GM12878 (cell line): ENCODE data around the gene ZNF816. TPM values are rescaled to one million over a fixed set of nuclear protein-coding genes. Genes with fewer than 3 reads are reported as not detected.

ENCODE experiments used
- ATAC-seq: fragments of 200-7000 bp; cut with Tn5 transposase; 3 replicates; pipeline ENCODE4 v1.9.1; 2020; ENCODE audit warnings: mild to moderate bottlenecking, moderate library complexity
- BruUV-seq: library from RNA; stranded (reverse); fragments of 400-500 nt; replicated peaks from 2 replicates; lab custom pipeline; 2021; lab: Mats Ljungman, UMichigan
- CTCF ChIA-PET: fragments of 300-600 bp; sonication (Branson Sonifier 250); formaldehyde crosslinking; extraction: SDS; loops from one replicate; lab custom pipeline; 2021; ENCODE audit warnings: inconsistent platforms; lab: Yijun Ruan, JAX
- POLR2A ChIA-PET: fragments of 350-600 bp; formaldehyde crosslinking; extraction: SDS; loops from one replicate; lab custom pipeline; 2021; ENCODE audit warnings: inconsistent platforms; lab: Charles Lee
- RAD21 ChIA-PET: fragments of 300-600 bp; sonication (Branson Sonifier 250); formaldehyde crosslinking; loops from one replicate; lab custom pipeline; 2023; ENCODE audit warnings: antibody characterized with exemption; ENCODE audit not compliant: unreplicated experiment; lab: Charles Lee
- SMC1A ChIA-PET: fragments of 300-600 bp; sonication (Branson Sonifier 250); formaldehyde crosslinking; loops from one replicate; lab custom pipeline; 2023; ENCODE audit not compliant: unreplicated experiment, uncharacterized antibody; lab: Charles Lee
- DNase-seq: peaks from one replicate; pipeline ENCODE4 v3.0.0-alpha.2; 2011; ENCODE audit warnings: low read depth, low spot score
- FAIRE-seq: peaks from 3 replicates; lab custom pipeline; 2011; peaks lifted over from hg19 to GRCh38; lab: Jason Lieb, UNC
- H2AFZ ChIP-seq: 2 replicates; pipeline ENCODE4 v1.6.0; 2011; ENCODE audit warnings: low read depth, low read length, control low read depth; ENCODE audit not compliant: control insufficient read depth
- H3K27ac ChIP-seq: 2 replicates; pipeline ENCODE4 v1.5.1; 2011; ENCODE audit warnings: control low read depth; ENCODE audit not compliant: control insufficient read depth, insufficient read depth
- H3K27me3 ChIP-seq, 2 experiments: replicated peaks in 1 of 2; 2 replicates each; pipeline versions ENCODE4 v1.6.0 to v1.6.1; 2011; ENCODE audit warnings: low read length in 1 of 2; ENCODE audit not compliant: control insufficient read depth in 2 of 2, insufficient read depth in 2 of 2
- H3K36me3 ChIP-seq, 2 experiments: 2 replicates each; pipeline ENCODE4 v1.5.1; 2011; ENCODE audit warnings: low read length in 1 of 2; ENCODE audit not compliant: control insufficient read depth in 2 of 2, insufficient read depth in 2 of 2
- H3K4me1 ChIP-seq: 2 replicates; pipeline ENCODE4 v1.6.1; 2011; ENCODE audit warnings: mild to moderate bottlenecking, low read length, moderate library complexity, mixed read lengths; ENCODE audit not compliant: control insufficient read depth, insufficient read depth
- H3K4me2 ChIP-seq: 2 replicates; pipeline ENCODE4 v1.6.0; 2011; ENCODE audit warnings: control low read depth; ENCODE audit not compliant: control insufficient read depth, insufficient read depth
- H3K4me3 ChIP-seq: fragments of 200-600 bp; sonication (generic); 2 replicates; pipeline ENCODE4 v1.5.1; 2016
- H3K79me2 ChIP-seq: 2 replicates; pipeline ENCODE4 v1.6.0; 2011; ENCODE audit warnings: low read length; ENCODE audit not compliant: control insufficient read depth, insufficient read depth
- H3K9ac ChIP-seq: 2 replicates; pipeline ENCODE4 v1.8.0; 2011; ENCODE audit warnings: low read length, control low read depth, mixed read lengths; ENCODE audit not compliant: control insufficient read depth, insufficient read depth
- H3K9me3 ChIP-seq: replicated peaks from 3 replicates; pipeline ENCODE4 v1.5.1; 2011; ENCODE audit warnings: mild to moderate bottlenecking, low read length; ENCODE audit not compliant: control insufficient read depth, insufficient read depth
- H4K20me1 ChIP-seq: 2 replicates; pipeline ENCODE4 v1.6.0; 2011; ENCODE audit not compliant: control insufficient read depth, insufficient read depth
- ATF7 ChIP-seq: fragments of 450-650 bp; IDR thresholded peaks from 2 replicates; pipeline ENCODE4 v1.6.1; 2016; ENCODE audit warnings: low read depth, mild to moderate bottlenecking
- CEBPZ ChIP-seq: fragments of 150-350 bp; IDR thresholded peaks from 2 replicates; pipeline ENCODE4 v1.6.1; 2016; ENCODE audit warnings: low read depth, low read length
- CUX1 ChIP-seq: IDR thresholded peaks from 2 replicates; pipeline ENCODE4 v1.6.1; 2012; ENCODE audit warnings: improper control_type of control experiment, low read depth, low read length; ENCODE audit not compliant: insufficient replicate concordance
- FOXK2 ChIP-seq: fragments of 450-650 bp; IDR thresholded peaks from 2 replicates; pipeline ENCODE4 v1.6.1; 2017; ENCODE audit warnings: mild to moderate bottlenecking, moderate library complexity
- FOXM1 ChIP-seq: IDR thresholded peaks from 2 replicates; pipeline ENCODE4 v1.6.1; 2012; ENCODE audit warnings: low read depth, mild to moderate bottlenecking, inconsistent platforms, low read length, moderate library complexity
- NR2C2 ChIP-seq: IDR thresholded peaks from 2 replicates; pipeline ENCODE4 v1.6.1; 2011; ENCODE audit warnings: borderline replicate concordance, low read depth; ENCODE audit not compliant: control insufficient read depth, insufficient read length
- PBX3 ChIP-seq: IDR thresholded peaks from 2 replicates; pipeline ENCODE4 v1.6.1; 2011; ENCODE audit warnings: mild to moderate bottlenecking, low read depth, low read length, moderate library complexity; ENCODE audit not compliant: insufficient replicate concordance
- RB1 ChIP-seq: fragments of 450-650 bp; formaldehyde crosslinking; IDR thresholded peaks from 2 replicates; pipeline ENCODE4 v1.6.1; 2017; ENCODE audit warnings: mild to moderate bottlenecking, borderline replicate concordance
- SPI1 ChIP-seq: IDR thresholded peaks from 2 replicates; pipeline ENCODE4 v1.6.1; 2011; ENCODE audit warnings: low read depth, mild to moderate bottlenecking, low read length, moderate library complexity, borderline replicate concordance; ENCODE audit not compliant: insufficient read depth
- STAT3 ChIP-seq: IDR thresholded peaks from 2 replicates; pipeline ENCODE4 v1.6.1; 2011; ENCODE audit warnings: low read depth, low read length, improper control_type of control experiment
- TCF7 ChIP-seq: IDR thresholded peaks from 2 replicates; pipeline ENCODE4 v1.6.1; 2014; ENCODE audit warnings: antibody characterized with exemption, borderline replicate concordance
- YBX1 ChIP-seq: fragments of 450-650 bp; IDR thresholded peaks from 2 replicates; pipeline ENCODE4 v1.6.1; 2016; ENCODE audit warnings: antibody characterized with exemption
- ZNF24 ChIP-seq: fragments of 450-650 bp; IDR thresholded peaks from 2 replicates; pipeline ENCODE4 v1.6.1; 2017; ENCODE audit warnings: antibody characterized with exemption, mild to moderate bottlenecking
- WGBS: methylation state at CpG from one replicate; pipeline ENCODE4 v1.1.6; 2016; ENCODE audit warnings: low lambda C conversion rate; ENCODE audit not compliant: insufficient replicate concordance, insufficient coverage; ENCODE audit errors: missing lambda C conversion rate; 5-methylcytosine and 5-hydroxymethylcytosine counted together
- in situ Hi-C: fragments of 300-500 bp; cut with MboI; formaldehyde crosslinking; loops from 9 replicates; pipeline ENCODE4 v1.14.3; 2018; ENCODE audit warnings: mixed read lengths
- intact Hi-C: fragments of 100-400 bp; cut with micrococcal nuclease; formaldehyde crosslinking; loops from one replicate; pipeline ENCODE4 v1.14.2; 2022; ENCODE audit not compliant: unreplicated experiment
- polyA plus RNA-seq, 11 experiments: library from polyadenylated mRNA; depleted of rRNA in 4 of 11; unstranded in 6 of 11; stranded (reverse) in 5 of 11; fragments of >200 nt; fragmentation: Nextera tagmentation in 4 of 11; fragmentation: Illumina TruSeq in 1 of 11; extraction: Ambion mirVana in 4 of 11; extraction: Trizol in 1 of 11; gene quantifications; 1 replicate in 1 of 11; 2 replicates in 10 of 11; pipeline versions ENCODE4 v1.2.1 to v1.2.3, GENCODE V29; 2011 to 2016; ENCODE audit warnings: inconsistent platforms in 2 of 11, missing spikeins in 2 of 11, low read depth in 1 of 11
- total RNA-seq, 4 experiments: library from RNA; depleted of rRNA in 3 of 4; stranded (reverse); fragments of >200 nt in 3 of 4; fragmentation: Illumina TruSeq in 1 of 4; extraction: Trizol in 1 of 4; gene quantifications; 2 replicates each; pipeline versions ENCODE4 v1.2.1 to v1.2.3, GENCODE V29; 2013 to 2021

The ZNF816 gene
- total and polyA plus RNA-seq, 10 of the 15 experiments (the other 5 are each of a cell fraction or from before 2014, with no cell fraction given), result 4.0 to 15.6 (median 7.5) TPM

- intact Hi-C loops, result no loop called here
Observed at GRCh38 chr19:52991484-52991883, 28.8 kb upstream of the ZNF816 start.

More at GRCh38 chr19:52991484-52991883, 28.8 kb upstream of the ZNF816 start:
- Histone ChIP-seq H3K4me3 (no peak overlapping the region), H3K36me3 (no peaks in the 10 kb centered on the region), H3K9ac (no peak overlapping the region), H3K4me1 (no peaks in the 10 kb centered on the region), H3K27me3 (no peaks in the 10 kb centered on the region), H3K4me2 (no peak overlapping the region), H2AFZ (no peak overlapping the region), H3K79me2 (no peaks in the 10 kb centered on the region), H4K20me1 (no peaks in the 10 kb centered on the region), H3K27ac (no peak overlapping the region), H3K9me3 (peaks cover 2% of the 10 kb centered on the region; the same call in 1 of the 3 replicates)
- DNase-seq (no peak), ATAC-seq (no peak), FAIRE-seq (no peak)
- ChIA-PET SMC1A (no interaction called here), CTCF (no interaction called here), RAD21 (no interaction called here), POLR2A (no interaction called here)
- in situ Hi-C loops, result no loop called here
- BruUV-seq, result no TSS peak
- WGBS, result 20% methylated on average over 2 of the region's 2 CpGs
- TF ChIP-seq YBX1, result no peak
- TF ChIP-seq FOXK2, result no peak
- TF ChIP-seq ZNF24, result no peak
- TF ChIP-seq RB1, result no peak
- no peak for TF ChIP-seq ATF7
- TF ChIP-seq CUX1, result no peak
- TF ChIP-seq TCF7, result no peak
- no peak for TF ChIP-seq PBX3
- no peak for TF ChIP-seq CEBPZ
- no peak for TF ChIP-seq FOXM1
- no peak for TF ChIP-seq SPI1
- no peak for TF ChIP-seq NR2C2
- TF ChIP-seq STAT3, result no peak
